IPS-18a (cell line): ENCODE data around the gene COMMD10.

ENCODE experiments used
- H3K27ac ChIP-seq: one replicate; pipeline ENCODE4 v1.5.1; 2013; ENCODE audit warnings: low read length
- H3K27me3 ChIP-seq: one replicate; pipeline ENCODE4 v1.6.1; 2013; ENCODE audit warnings: mild to moderate bottlenecking, low read length; ENCODE audit not compliant: control insufficient read depth, insufficient read depth
- H3K36me3 ChIP-seq: one replicate; pipeline ENCODE4 v1.6.1; 2013; ENCODE audit warnings: low read depth, low read length; ENCODE audit not compliant: control insufficient read depth
- H3K4me1 ChIP-seq: one replicate; pipeline ENCODE4 v1.6.1; 2013; ENCODE audit warnings: low read depth, low read length; ENCODE audit not compliant: control insufficient read depth
- H3K4me3 ChIP-seq: one replicate; pipeline ENCODE4 v1.5.1; 2013; ENCODE audit warnings: low read length
- H3K9ac ChIP-seq: one replicate; pipeline ENCODE4 v1.6.1; 2013; ENCODE audit warnings: mild to moderate bottlenecking, low read length, moderate library complexity
- H3K9me3 ChIP-seq: one replicate; pipeline ENCODE4 v1.6.1; 2013; ENCODE audit warnings: low read depth, low read length; ENCODE audit not compliant: control insufficient read depth

Gene COMMD10

GRCh38 chr5:116084871-116085715 lies at the start of gene COMMD10:
Gene COMMD10, plus strand, starts transcription at chr5:116085025.
- Histone ChIP-seq H3K36me3 (no peaks in the 10 kb centered on the region), H3K27ac (peak within 1 kb of the TSS; percentile 19), H3K27me3 (no peaks in the 10 kb centered on the region), H3K4me1 (peaks cover 5% of the 10 kb centered on the region), H3K9ac (peak within 1 kb of the TSS; percentile 54), H3K9me3 (no peaks in the 10 kb centered on the region), H3K4me3 (peak within 1 kb of the TSS; percentile 73)

- Histone ChIP-seq H3K9ac (no peak overlapping the region), H3K36me3 (no peaks in the 10 kb centered on the region), H3K27me3 (no peaks in the 10 kb centered on the region), H3K9me3 (no peaks in the 10 kb centered on the region), H3K27ac (no peak overlapping the region), H3K4me3 (no peak overlapping the region), H3K4me1 (peaks cover 11% of the 10 kb centered on the region)
These were observed 49.7 kb upstream of the COMMD10 start for GRCh38 chr5:116035123-116035522.

- Histone ChIP-seq H3K27ac (no peak overlapping the region), H3K4me1 (peaks cover 5% of the 10 kb centered on the region), H3K9me3 (no peaks in the 10 kb centered on the region), H3K4me3 (no peak overlapping the region), H3K36me3 (no peaks in the 10 kb centered on the region), H3K9ac (no peak overlapping the region), H3K27me3 (no peaks in the 10 kb centered on the region)
These were observed 47.5 kb upstream of the COMMD10 start for GRCh38 chr5:116037236-116037822.

DNA sequence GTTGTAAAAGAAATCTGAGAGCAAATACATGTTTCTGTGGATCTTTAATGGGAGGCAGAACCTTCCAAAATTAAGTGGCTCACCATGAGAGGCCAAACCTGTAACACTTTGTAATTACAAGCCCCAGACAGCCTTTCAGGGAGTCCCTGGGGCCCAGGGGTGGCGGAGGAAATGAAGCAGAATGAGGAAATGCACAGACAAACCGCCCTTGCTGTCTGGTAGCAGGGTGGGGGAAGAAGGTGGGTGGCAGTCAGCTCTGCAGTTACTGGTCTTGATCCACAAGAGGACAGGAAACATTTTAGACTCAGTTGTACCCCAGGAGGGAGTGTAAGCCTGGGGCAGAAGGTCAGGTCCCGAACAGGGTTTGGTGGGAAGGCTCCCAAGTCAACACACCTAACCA lies 46.0 kb upstream of the COMMD10 start:
- H3K27ac ChIP-seq, result no peak overlapping the region
- peaks cover 5% of the 10 kb centered on the region for H3K4me1 ChIP-seq
- H3K4me3 ChIP-seq, result no peak overlapping the region

GRCh38 chr5:116042375-116042774 lies 42.5 kb upstream of the COMMD10 start:
- Histone ChIP-seq H3K9ac (no peak overlapping the region), H3K27ac (no peak overlapping the region), H3K27me3 (no peaks in the 10 kb centered on the region), H3K4me1 (peaks cover 5% of the 10 kb centered on the region), H3K9me3 (no peaks in the 10 kb centered on the region), H3K36me3 (no peaks in the 10 kb centered on the region), H3K4me3 (no peak overlapping the region)

More for the DNA sequence above, 46.0 kb upstream of the COMMD10 start:
- Histone ChIP-seq H3K36me3 (no peaks in the 10 kb centered on the region), H3K27me3 (no peaks in the 10 kb centered on the region), H3K9ac (no peak overlapping the region), H3K9me3 (no peaks in the 10 kb centered on the region)

DNA sequence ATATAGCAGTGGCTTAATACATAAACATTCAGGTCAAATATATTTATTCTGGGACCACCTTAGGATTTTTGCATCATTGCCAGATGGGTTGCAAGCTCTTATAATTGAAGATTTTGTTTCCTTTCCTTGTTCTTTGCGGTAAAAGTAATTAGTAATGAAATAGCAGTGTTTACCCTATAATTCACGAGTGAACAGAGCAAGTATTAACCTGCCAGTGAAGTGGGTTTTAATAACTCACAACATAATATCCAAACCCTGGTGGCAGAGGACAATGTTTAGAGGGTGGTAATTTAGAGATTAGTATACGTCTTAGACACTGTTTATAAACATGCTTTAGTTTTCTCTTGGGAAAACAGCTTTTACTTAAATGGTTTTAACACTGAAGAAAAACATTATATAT lies 40.8 kb upstream of the COMMD10 start:
- Histone ChIP-seq H3K9ac (no peak overlapping the region), H3K4me3 (no peak overlapping the region), H3K9me3 (no peaks in the 10 kb centered on the region), H3K27ac (no peak overlapping the region), H3K4me1 (no peaks in the 10 kb centered on the region), H3K27me3 (no peaks in the 10 kb centered on the region), H3K36me3 (no peaks in the 10 kb centered on the region)

DNA sequence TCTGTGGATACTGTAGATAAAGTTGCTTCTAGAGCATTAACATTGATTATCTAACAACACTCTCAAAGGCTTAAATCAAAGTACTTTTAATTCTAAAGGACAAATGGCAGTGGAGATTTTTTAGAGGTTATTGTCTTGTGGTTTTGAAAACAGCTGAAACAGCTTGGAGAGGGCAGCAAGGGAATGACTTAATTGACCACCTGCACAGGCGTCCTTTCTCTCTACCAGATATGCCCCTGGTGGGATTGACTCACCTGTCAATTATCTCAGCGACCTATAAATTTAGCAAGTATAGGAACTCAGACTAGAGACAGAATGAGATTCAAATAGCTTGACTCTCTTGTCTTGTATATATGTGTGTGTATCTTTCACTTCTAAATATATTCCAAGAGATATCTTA lies 39.0 kb upstream of the COMMD10 start:
- Histone ChIP-seq H3K9me3 (no peaks in the 10 kb centered on the region), H3K27ac (no peak overlapping the region), H3K4me3 (no peak overlapping the region), H3K9ac (no peak overlapping the region), H3K36me3 (no peaks in the 10 kb centered on the region), H3K4me1 (no peaks in the 10 kb centered on the region), H3K27me3 (no peaks in the 10 kb centered on the region)

GRCh38 chr5:116046261-116046660 lies 38.6 kb upstream of the COMMD10 start:
- Histone ChIP-seq H3K9me3 (no peaks in the 10 kb centered on the region), H3K27me3 (no peaks in the 10 kb centered on the region), H3K36me3 (no peaks in the 10 kb centered on the region), H3K4me1 (no peaks in the 10 kb centered on the region), H3K9ac (no peak overlapping the region), H3K27ac (no peak overlapping the region), H3K4me3 (no peak overlapping the region)

DNA sequence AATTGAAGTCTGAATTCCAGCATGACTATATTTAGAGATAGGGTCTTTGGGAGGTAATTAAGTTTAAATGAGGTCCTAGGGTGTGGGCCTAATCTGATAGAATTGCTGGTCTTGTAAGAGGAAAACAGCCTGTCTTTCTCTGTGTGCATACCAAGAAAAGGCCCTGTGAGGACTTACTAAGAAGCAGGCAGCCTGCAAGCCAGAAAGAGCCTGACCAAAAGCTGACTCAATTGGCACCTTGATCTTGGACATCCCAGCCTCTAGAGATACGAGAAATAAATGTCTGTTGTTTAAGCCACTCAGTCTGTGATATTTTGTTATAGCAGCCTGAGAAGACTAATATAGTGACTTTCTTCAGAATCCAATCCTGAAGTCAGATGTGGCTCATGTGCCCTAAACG lies 38.0 kb upstream of the COMMD10 start:
- Histone ChIP-seq H3K9me3 (no peaks in the 10 kb centered on the region), H3K27me3 (no peaks in the 10 kb centered on the region), H3K4me3 (no peak overlapping the region), H3K27ac (no peak overlapping the region), H3K36me3 (no peaks in the 10 kb centered on the region), H3K9ac (no peak overlapping the region), H3K4me1 (no peaks in the 10 kb centered on the region)

DNA sequence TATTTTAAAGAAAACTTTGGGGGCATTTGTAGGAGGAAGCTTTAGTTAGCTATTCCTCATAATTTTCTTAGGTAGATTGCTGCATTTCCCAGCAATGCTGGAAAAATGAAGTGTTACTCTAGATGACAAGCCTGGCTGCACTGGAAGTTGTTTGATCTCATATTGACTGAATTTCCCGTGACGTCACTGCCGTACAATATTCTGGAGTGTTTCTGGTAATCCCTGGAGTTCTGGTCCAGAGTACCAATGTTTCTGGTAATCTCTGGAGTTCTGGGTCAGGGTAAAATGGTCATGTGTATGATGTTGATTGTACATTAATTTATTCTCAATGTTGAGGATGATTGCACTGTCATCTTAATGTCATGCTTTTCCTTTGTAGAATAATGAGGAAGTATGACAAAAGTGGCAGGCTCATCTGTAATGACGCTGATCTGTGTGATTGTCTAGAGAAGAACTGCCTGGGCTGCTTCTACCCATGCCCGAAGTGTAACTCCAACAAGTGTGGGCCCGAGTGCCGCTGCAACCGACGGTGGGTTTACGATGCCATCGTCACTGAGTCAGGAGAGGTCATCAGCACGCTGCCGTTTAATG lies 26.4 kb upstream of the COMMD10 start:
- no peak overlapping the region for H3K27ac ChIP-seq
- no peaks in the 10 kb centered on the region for H3K4me1 ChIP-seq
- H3K9ac ChIP-seq, result no peak overlapping the region
- H3K27me3 ChIP-seq, result no peaks in the 10 kb centered on the region
- H3K36me3 ChIP-seq, result no peaks in the 10 kb centered on the region
- H3K4me3 ChIP-seq, result no peak overlapping the region
- H3K9me3 ChIP-seq, result no peaks in the 10 kb centered on the region

DNA sequence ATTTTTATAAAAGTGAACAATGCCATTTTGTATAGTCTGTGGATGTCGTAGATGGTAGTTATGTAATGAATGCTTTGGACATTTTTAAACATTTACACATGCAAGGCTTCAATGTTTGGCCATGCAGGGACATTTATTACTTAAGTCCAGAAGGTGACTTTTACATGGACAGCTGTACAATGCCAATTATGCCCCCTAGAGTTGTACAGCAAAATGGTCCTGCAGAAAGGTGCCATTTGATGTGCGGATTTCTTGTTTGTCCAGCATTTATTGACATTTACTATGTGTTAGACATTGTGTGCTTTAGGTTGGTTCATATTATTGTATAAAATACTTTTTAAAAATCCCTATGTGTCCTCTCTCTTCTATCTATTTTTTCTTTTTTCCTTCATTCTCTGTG lies 22.5 kb upstream of the COMMD10 start:
- H3K36me3 ChIP-seq, result no peaks in the 10 kb centered on the region
- H3K27me3 ChIP-seq, result no peaks in the 10 kb centered on the region
- no peak overlapping the region for H3K27ac ChIP-seq
- no peak overlapping the region for H3K4me3 ChIP-seq
- no peaks in the 10 kb centered on the region for H3K9me3 ChIP-seq
- no peak overlapping the region for H3K9ac ChIP-seq
- H3K4me1 ChIP-seq, result no peaks in the 10 kb centered on the region
